GM18520 (cell line): ENCODE measurements around the gene CACNB4.
A peak's percentile ranks its signal among the peaks of the same experiment; 100 is the strongest.
"Not testable (repeated sequence)": the region's sequence is repeated elsewhere in the genome, so short reads cannot be mapped to it uniquely, and the experiment has no call there.

Experiments used
- ATAC-seq: cut with Tn5 transposase; IDR thresholded peaks from one replicate; pipeline ENCODE4 v1.9.1; 2021; ENCODE audit not compliant: unreplicated experiment

Gene CACNB4

GRCh38 chr2:152098496-152099366, at the start of gene CACNB4:
TSS of gene CACNB4 (minus strand) at chr2:152099044.
- ATAC-seq: no peak

GRCh38 chr2:152134488-152135280, 35.8 kb upstream of the CACNB4 start:
- peak; percentile 82 for ATAC-seq

GRCh38 chr2:152132306-152132705, 33.5 kb upstream of the CACNB4 start:
- ATAC-seq: no peak

- no peak for ATAC-seq
Measured at GRCh38 chr2:152127628-152128027, 28.8 kb upstream of the CACNB4 start.

GRCh38 chr2:152126664-152127063, 27.8 kb upstream of the CACNB4 start:
- ATAC-seq: no peak

GRCh38 chr2:152122161-152122560, 23.3 kb upstream of the CACNB4 start:
- ATAC-seq: no peak

- ATAC-seq: no peak
Measured at GRCh38 chr2:152120430-152120829, 21.6 kb upstream of the CACNB4 start.

- no peak for ATAC-seq
Measured at GRCh38 chr2:152115952-152116351, 17.1 kb upstream of the CACNB4 start.

- ATAC-seq: no peak
Measured at GRCh38 chr2:152114366-152114765, 15.5 kb upstream of the CACNB4 start.

GRCh38 chr2:152107140-152107539, 8.3 kb upstream of the CACNB4 start:
- ATAC-seq: not testable (repeated sequence)

GRCh38 chr2:152106464-152106863, 7.6 kb upstream of the CACNB4 start:
- no peak for ATAC-seq

GRCh38 chr2:152103271-152103670, 4.4 kb upstream of the CACNB4 start:
- ATAC-seq: no peak

- no peak for ATAC-seq
Measured at GRCh38 chr2:152100961-152101360, 2.1 kb upstream of the CACNB4 start.

GRCh38 chr2:152099367-152100050, 665 bp upstream of the CACNB4 start:
- no peak for ATAC-seq

- no peak for ATAC-seq
Measured at GRCh38 chr2:152097801-152098495, 896 bp downstream of the CACNB4 start.

- ATAC-seq: no peak
Measured at GRCh38 chr2:152097290-152097800, 1.5 kb downstream of the CACNB4 start.

- no peak for ATAC-seq
Measured at GRCh38 chr2:152095146-152095545, 3.7 kb downstream of the CACNB4 start.

GRCh38 chr2:152094014-152094413, 4.8 kb downstream of the CACNB4 start:
- ATAC-seq: no peak

GRCh38 chr2:152093464-152093863, 5.4 kb downstream of the CACNB4 start:
- no peak for ATAC-seq

GRCh38 chr2:152092095-152092494, 6.7 kb downstream of the CACNB4 start:
- ATAC-seq: no peak

GRCh38 chr2:152090726-152091125, 8.1 kb downstream of the CACNB4 start:
- ATAC-seq: not testable (repeated sequence)
